PFSK-1 (cell line): ENCODE results near the gene ZNF407.

ENCODE experiments used
- FOXP2 ChIP-seq: optimal IDR thresholded peaks from 2 replicates; pipeline ENCODE3; 2011; ENCODE audit warnings: borderline replicate concordance, control low read depth, inconsistent platforms; ENCODE audit not compliant: insufficient read depth; ENCODE audit errors: extremely low read length, extremely low read depth
- POLR2AphosphoS5 ChIP-seq: IDR thresholded peaks from 2 replicates; pipeline ENCODE4 v1.6.1; 2012; ENCODE audit warnings: low read depth, mild to moderate bottlenecking, control low read depth, low read length, moderate library complexity
- REST ChIP-seq, 2 experiments: IDR thresholded peaks; 2 replicates each; pipeline versions ENCODE4 v1.6.1 to v1.8.0; 2011 to 2012; ENCODE audit warnings: low read depth in 2 of 2, low read length in 2 of 2, control low read depth in 1 of 2, inconsistent platforms in 1 of 2, mild to moderate bottlenecking in 1 of 2, moderate library complexity in 1 of 2; ENCODE audit not compliant: insufficient read depth in 1 of 2
- SIN3A ChIP-seq: IDR thresholded peaks from 2 replicates; pipeline ENCODE4 v1.6.1; 2012; ENCODE audit warnings: mild to moderate bottlenecking, low read length, moderate library complexity, borderline replicate concordance; ENCODE audit not compliant: insufficient read depth
- TAF1 ChIP-seq: IDR thresholded peaks from 2 replicates; pipeline ENCODE4 v1.6.1; 2012; ENCODE audit warnings: low read length, control low read depth, borderline replicate concordance; ENCODE audit not compliant: insufficient read depth

ZNF407 gene

GRCh38 chr18:75105551-75106254 is 508.0 kb downstream of the ZNF407 start:
- TF ChIP-seq SIN3A (no peak), TAF1 (no peak), REST (IDR thresholded peaks at IDR 0.05; ENCODE audit: insufficient read depth in 1 of 2, low read depth in 2 of 2, low read length in 2 of 2) (no peak), FOXP2 (no peak), POLR2AphosphoS5 (no peak)

GRCh38 chr18:75106746-75107145 is 509.1 kb downstream of the ZNF407 start:
- no peak for TF ChIP-seq REST (IDR thresholded peaks at IDR 0.05; ENCODE audit: insufficient read depth in 1 of 2, low read depth in 2 of 2, low read length in 2 of 2)
- no peak for TF ChIP-seq POLR2AphosphoS5
- TF ChIP-seq FOXP2: no peak
- TF ChIP-seq TAF1: no peak
- no peak for TF ChIP-seq SIN3A

GRCh38 chr18:75107196-75107930 is 509.7 kb downstream of the ZNF407 start:
- no peak for TF ChIP-seq SIN3A
- no peak for TF ChIP-seq TAF1
- no peak for TF ChIP-seq FOXP2
- TF ChIP-seq POLR2AphosphoS5: no peak
- TF ChIP-seq REST (IDR thresholded peaks at IDR 0.05; ENCODE audit: insufficient read depth in 1 of 2, low read depth in 2 of 2, low read length in 2 of 2): no peak

- TF ChIP-seq REST (IDR thresholded peaks at IDR 0.05; ENCODE audit: insufficient read depth in 1 of 2, low read depth in 2 of 2, low read length in 2 of 2): no peak
- TF ChIP-seq TAF1: no peak
- TF ChIP-seq POLR2AphosphoS5: no peak
- TF ChIP-seq FOXP2: no peak
- no peak for TF ChIP-seq SIN3A
Measured at GRCh38 chr18:75107931-75108276, 510.2 kb downstream of the ZNF407 start.
